GM20431 (cell line): Measurements from ENCODE around the gene SAPCD1.

Experiments used
- in situ Hi-C: fragments of 300-500 bp; cut with MseI, MboI; formaldehyde crosslinking; loops from one replicate; pipeline ENCODE4 v1.15.0; 2020; ENCODE audit warnings: low sequenced_read_pairs; ENCODE audit not compliant: unreplicated experiment

Gene SAPCD1

GRCh38 chr6:31728767-31729514 is 33.5 kb upstream of the SAPCD1 start, which contains the start of gene DDAH2:
Gene DDAH2 (minus strand): TSS chr6:31729299. CDS start chr6:31729161, 138 bp downstream.
- in situ Hi-C loops, result no loop called here

- in situ Hi-C loops, result no loop called here
Observed at GRCh38 chr6:31729515-31729978, 32.9 kb upstream of the SAPCD1 start.

GRCh38 chr6:31729979-31730630 is 32.4 kb upstream of the SAPCD1 start:
- in situ Hi-C loops, result no loop called here

GRCh38 chr6:31730631-31731086 is 31.8 kb upstream of the SAPCD1 start:
- in situ Hi-C loops, result no loop called here

- in situ Hi-C loops, result no loop called here
Observed at GRCh38 chr6:31732029-31732428, 30.4 kb upstream of the SAPCD1 start.

- in situ Hi-C loops, result no loop called here
Observed at GRCh38 chr6:31733734-31734133, 28.7 kb upstream of the SAPCD1 start.

- in situ Hi-C loops, result no loop called here
Observed at GRCh38 chr6:31734247-31734820, 28.1 kb upstream of the SAPCD1 start.

- in situ Hi-C loops, result no loop called here
Observed at GRCh38 chr6:31734821-31735406, 27.5 kb upstream of the SAPCD1 start.

- in situ Hi-C loops, result no loop called here
Observed at GRCh38 chr6:31736021-31736767, 26.3 kb upstream of the SAPCD1 start, which contains the start of gene CLIC1. Gene CLIC1 (minus strand): TSS chr6:31736530. CDS start chr6:31736300, 230 bp downstream.

- in situ Hi-C loops, result no loop called here
Observed at GRCh38 chr6:31736768-31737314, 25.6 kb upstream of the SAPCD1 start.

- in situ Hi-C loops, result no loop called here
Observed at GRCh38 chr6:31737315-31737990, 25.0 kb upstream of the SAPCD1 start.

GRCh38 chr6:31737991-31738979 is 24.2 kb upstream of the SAPCD1 start:
- in situ Hi-C loops, result no loop called here

GRCh38 chr6:31739639-31740396 is 22.6 kb upstream of the SAPCD1 start, which contains the start of gene MSH5:
Gene MSH5 (plus strand): TSS chr6:31740005. CDS start chr6:31740467, 462 bp downstream.
- in situ Hi-C loops, result no loop called here

GRCh38 chr6:31740397-31741223 is 21.8 kb upstream of the SAPCD1 start:
- in situ Hi-C loops, result no loop called here

- in situ Hi-C loops, result no loop called here
Observed at GRCh38 chr6:31741815-31742214, 20.6 kb upstream of the SAPCD1 start.

- in situ Hi-C loops, result no loop called here
Observed at GRCh38 chr6:31742894-31743293, 19.6 kb upstream of the SAPCD1 start.
